ENCODE data around the gene MAP3K10.

- TF ChIP-seq CTCF (conservative IDR thresholded peaks at IDR 0.05) (no peak), EZH2 (IDR thresholded peaks at IDR 0.05; ENCODE audit: low read depth) (no peak)
These were observed 25.5 kb downstream of the MAP3K10 start for GRCh38 chr19:40216777-40217026.
